NCI-H345 (cell line): ENCODE measurements around the gene MTMR11.
"Not testable (repeated sequence)": the region's sequence is repeated elsewhere in the genome, so short reads cannot be mapped to it uniquely, and the experiment has no call there.

Experiments used
- DNase-seq: peaks from one replicate; lab custom pipeline; 2025; lab: John Stamatoyannopoulos, UW

MTMR11 gene

DNA sequence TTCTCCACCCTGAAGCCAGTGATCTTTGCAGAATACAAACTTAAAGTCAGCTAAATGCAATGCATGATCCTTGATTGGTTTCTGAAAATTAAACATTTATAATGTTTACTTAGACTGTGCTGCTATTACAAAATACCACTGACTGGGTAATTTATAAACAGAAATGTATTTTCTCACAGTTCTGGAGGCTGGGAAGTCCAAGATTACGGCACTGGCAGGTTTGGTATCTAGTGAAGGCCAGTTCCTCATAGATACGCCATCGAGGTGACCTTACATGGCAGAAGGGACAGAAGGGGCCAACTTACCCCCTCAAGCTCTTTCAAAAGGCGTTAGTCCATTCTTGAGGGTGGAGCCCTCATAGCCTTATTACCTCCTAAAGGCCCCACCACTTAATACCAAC is 40.1 kb downstream of the MTMR11 start:
- DNase-seq: no peak

GRCh38 chr1:149888999-149889289 is 47.7 kb downstream of the MTMR11 start:
- DNase-seq: no peak

DNA sequence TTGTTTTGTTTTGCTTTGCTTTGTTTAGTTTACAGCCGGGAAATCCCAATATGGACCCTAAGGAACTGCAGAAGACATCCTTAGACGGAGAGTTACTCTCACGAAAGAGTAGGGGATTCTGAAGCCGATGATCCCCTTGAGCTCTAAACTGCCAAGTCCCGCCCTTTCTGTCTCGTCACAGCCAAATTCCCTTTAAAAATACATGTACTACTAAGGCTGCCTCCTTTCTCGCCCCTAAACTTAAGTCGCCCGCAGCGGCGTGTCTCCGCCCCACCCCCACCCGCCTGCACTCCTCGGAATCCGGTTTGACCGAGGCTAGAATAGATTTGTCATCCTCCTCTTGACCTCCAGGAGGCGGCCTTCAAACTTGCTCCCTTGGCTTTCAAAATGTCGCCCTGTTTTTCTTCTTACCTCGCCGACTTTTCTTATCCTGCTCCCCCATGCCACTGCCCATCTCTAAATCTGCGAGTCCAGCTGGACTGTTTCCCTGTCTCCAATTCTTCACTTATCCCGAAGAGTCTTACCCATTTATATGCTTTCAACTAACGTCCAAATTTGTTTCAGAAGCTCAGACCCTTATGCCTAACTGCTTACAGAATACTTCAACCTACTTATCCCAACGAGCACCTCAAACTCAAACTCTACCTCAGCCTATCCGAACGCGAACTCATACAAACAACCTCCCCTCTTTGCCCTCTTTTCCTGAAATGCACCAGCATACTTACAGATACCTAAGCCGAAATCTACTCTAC is 48.3 kb downstream of the MTMR11 start:
- peak; percentile 94 for DNase-seq

GRCh38 chr1:149887456-149888246 is 49.0 kb downstream of the MTMR11 start:
- peak; percentile 100 for DNase-seq

DNA sequence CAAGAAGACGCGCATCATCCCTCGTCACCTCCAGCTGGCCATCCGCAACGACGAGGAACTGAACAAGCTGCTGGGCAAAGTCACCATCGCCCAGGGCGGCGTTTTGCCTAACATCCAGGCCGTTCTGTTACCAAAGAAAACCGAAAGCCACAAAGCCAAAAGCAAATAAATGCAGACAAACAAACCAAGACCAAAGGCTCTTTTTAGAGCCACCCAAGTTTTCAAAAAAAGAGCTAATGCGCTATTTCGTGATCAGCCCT is 49.6 kb downstream of the MTMR11 start:
- not testable (repeated sequence) for DNase-seq

DNA sequence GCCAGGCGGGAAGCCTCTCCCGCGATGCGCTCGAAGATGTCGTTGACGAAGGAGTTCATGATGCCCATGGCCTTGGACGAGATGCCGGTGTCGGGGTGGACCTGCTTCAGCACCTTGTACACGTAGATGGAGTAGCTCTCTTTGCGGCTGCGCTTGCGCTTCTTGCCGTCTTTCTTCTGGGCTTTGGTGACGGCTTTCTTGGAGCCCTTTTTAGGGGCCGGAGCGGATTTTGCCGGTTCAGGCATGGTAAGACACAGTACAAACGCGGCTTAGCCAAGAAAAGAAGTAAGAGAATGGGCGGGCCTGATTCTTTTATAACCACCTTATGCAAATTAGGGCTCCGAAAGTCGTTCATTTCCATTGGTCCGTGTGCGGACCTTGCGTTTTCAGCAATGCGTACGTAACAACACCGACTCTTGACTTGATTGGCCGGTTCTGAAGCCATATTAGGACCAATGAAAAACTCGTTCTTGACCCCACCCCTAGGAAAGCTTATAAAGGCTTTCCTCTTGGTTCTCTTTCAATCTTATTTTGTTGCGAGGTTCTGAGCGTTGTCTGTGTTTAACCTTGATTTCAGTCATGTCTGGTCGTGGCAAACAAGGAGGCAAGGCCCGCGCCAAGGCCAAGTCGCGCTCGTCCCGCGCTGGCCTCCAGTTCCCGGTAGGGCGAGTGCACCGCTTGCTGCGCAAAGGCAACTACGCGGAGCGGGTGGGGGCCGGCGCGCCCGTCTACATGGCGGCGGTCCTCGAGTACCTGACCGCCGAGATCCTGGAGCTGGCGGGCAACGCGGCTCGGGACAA is 50.1 kb downstream of the MTMR11 start:
- DNase-seq: peak; percentile 100

- DNase-seq: not testable (repeated sequence)
Observed at GRCh38 chr1:149886121-149886395, 50.6 kb downstream of the MTMR11 start.

- DNase-seq: peak; percentile 99
Observed at GRCh38 chr1:149885339-149886120, 51.1 kb downstream of the MTMR11 start.

DNA sequence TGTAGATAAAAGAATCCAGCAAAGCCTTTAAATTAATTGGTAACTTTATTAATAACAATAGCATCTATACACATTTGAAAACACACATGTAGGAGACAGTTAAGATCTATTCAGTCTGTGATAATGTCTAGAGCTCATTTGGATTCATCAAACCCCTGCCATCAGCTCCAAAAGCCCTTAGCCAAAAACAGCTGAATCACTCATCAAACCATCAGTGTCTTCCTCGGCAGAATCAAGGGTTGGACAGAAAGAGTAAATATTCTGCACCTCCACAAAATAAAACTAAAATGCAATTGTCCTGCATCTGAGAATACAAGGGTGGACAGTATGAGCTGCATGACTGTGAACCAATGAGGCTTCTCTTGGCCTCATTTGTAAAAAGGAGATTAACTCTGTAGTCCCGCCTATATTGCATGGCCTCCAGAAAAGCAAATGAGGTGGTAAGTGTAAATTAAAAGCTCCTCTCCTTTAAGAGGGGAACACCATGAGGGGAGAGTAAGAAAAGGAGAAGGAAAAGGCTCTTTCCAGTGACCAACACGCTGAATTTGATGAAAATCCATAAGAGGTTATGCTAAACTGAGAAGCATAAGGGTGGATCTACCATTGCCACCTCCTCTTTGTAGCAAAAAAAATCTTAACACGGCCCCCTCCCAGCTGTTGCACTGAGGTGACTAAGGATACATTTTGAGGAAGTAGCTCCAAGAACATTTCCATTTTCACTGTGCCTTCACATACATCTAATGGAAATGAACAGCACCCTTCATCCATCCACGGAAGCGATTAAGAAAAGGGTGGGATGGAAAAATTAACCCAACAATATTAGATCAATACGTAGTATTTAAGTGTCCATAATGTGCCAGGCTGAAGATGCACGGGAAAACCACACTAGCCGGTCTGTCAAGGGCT is 52.0 kb downstream of the MTMR11 start:
- DNase-seq: peak; percentile 77

DNA sequence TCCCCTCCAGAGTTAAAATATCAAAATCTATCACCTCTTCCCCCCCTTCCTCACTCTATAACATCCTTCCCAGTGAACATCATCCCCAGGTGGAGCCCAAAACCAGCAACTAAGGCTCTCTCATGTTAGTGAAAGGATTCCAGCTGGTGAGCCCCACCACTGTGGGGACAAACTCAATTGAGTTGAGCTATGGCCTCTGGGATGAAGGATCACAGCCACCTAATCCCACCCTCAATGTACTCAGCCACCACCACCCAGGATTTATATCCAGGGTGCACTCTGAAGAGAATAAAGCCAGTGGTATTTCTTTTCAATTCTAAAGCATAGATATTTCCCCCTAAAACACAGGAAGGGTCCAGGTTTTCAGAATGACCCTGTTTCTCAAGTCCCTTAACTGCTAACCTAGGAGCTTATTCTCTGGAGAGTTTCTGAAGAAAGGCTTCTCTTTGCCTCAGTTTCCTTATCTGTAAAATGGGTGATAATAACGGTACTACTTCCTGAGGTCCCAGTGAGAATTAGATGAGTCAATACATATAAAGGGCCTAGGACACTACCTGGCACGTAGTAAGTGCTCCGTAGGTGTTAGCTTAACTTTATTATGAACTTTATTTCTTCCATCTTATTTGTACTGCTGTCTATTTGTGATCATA is 53.0 kb downstream of the MTMR11 start:
- DNase-seq: no peak

GRCh38 chr1:149881876-149882275 is 54.8 kb downstream of the MTMR11 start:
- no peak for DNase-seq

- no peak for DNase-seq
Observed at GRCh38 chr1:149879556-149879955, 57.1 kb downstream of the MTMR11 start.
